Measurements from ENCODE around the gene MRPS23. TPM values are rescaled to one million over a fixed set of nuclear protein-coding genes. Genes with fewer than 3 reads are reported as not detected.

MRPS23 gene
- total RNA-seq, 4 donors from 2014 or later, result 5.9 to 12.1 (median 9.3) TPM

GRCh38 chr17:57838453-57838852 is 11.4 kb downstream of the MRPS23 start:
- TF ChIP-seq, protein P1, sequence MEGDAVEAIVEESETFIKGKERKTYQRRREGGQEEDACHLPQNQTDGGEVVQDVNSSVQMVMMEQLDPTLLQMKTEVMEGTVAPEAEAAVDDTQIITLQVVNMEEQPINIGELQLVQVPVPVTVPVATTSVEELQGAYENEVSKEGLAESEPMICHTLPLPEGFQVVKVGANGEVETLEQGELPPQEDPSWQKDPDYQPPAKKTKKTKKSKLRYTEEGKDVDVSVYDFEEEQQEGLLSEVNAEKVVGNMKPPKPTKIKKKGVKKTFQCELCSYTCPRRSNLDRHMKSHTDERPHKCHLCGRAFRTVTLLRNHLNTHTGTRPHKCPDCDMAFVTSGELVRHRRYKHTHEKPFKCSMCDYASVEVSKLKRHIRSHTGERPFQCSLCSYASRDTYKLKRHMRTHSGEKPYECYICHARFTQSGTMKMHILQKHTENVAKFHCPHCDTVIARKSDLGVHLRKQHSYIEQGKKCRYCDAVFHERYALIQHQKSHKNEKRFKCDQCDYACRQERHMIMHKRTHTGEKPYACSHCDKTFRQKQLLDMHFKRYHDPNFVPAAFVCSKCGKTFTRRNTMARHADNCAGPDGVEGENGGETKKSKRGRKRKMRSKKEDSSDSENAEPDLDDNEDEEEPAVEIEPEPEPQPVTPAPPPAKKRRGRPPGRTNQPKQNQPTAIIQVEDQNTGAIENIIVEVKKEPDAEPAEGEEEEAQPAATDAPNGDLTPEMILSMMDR (IDR thresholded peaks at IDR 0.05; ENCODE audit: low read depth), result no peak

- TF ChIP-seq, protein P1 (IDR thresholded peaks at IDR 0.05; ENCODE audit: low read depth), result no peak
These were observed 14.4 kb downstream of the MRPS23 start for GRCh38 chr17:57835333-57835900.

- TF ChIP-seq, protein P1 (IDR thresholded peaks at IDR 0.05; ENCODE audit: low read depth), result no peak
These were observed 15.6 kb downstream of the MRPS23 start for GRCh38 chr17:57834146-57834741.

DNA sequence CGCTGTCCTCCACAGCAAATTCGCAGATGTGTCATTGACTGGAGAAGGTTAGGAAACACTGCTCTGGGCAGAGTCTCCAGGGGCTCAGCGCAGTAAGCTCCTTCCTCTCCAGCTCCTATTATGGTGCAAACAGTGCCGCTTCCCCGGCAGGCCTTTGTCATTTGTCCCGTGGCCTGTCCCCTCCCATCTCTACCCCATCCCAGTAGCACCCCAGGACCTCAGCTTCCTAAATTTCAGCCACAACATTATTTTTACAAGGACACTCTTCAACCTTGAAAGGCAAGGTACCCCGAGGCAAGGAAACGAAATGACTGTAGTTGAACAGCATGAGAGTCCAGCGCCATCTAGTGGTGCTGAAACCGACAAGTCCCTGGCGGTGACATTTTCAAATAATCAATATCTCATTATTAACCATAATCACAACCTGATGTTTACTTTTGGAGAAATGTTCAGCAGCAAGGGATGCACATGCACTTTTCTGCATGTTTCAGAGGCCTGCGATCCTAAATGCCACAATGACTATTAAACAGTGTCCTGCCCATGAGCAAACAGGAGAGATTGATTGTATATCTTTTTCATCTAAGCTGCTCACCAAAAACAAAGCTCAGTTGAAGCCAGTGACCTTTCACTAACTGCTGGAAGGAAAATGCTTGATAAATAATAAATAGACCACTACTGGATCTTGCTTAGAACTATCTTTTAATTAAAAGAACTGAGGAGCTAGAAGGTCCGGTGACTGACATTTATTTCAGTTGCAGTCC is 16.5 kb downstream of the MRPS23 start:
- TF ChIP-seq, protein P1 (IDR thresholded peaks at IDR 0.05; ENCODE audit: low read depth), result no peak

DNA sequence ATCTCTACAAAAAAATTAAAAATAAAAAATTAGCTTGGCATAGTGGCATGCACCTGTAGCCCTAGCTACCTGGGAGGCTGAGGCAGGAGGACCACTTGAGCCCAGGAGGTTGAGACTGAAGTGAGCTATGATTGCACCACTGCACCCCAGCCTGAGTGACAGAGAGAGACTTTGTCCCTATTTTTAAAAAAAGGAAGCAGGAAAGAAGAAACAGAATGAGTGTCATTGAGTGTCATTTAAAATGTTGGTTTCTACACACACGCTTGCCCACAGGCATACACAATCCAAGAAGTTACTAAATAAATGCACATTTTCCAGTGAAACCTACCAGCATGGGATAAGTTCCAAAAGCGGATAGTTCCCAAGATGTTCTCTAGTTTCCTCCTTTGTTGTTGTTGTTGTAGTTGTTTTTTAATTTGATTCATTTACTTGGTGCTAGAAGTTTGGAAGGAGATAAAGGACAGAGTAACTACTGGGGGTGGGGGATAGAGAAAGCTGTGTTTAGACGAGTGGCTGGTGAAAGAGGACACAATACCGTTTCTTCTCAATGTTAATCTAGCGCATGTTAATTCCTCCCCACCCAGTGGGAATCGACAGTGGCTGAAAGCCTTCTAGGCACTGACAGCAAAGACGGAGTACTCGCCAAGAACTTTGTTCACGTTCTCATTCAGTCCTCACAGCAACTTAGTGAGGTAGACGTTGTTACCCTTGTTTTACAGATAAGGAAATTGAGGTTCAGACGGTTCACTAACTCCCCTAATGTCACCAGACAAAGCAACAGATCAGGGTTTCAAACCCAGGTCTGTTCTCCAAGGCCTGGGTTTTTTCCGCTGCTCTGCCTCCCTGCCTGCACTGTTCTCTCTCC is 17.3 kb downstream of the MRPS23 start:
- TF ChIP-seq, protein P1 (IDR thresholded peaks at IDR 0.05; ENCODE audit: low read depth), result no peak

DNA sequence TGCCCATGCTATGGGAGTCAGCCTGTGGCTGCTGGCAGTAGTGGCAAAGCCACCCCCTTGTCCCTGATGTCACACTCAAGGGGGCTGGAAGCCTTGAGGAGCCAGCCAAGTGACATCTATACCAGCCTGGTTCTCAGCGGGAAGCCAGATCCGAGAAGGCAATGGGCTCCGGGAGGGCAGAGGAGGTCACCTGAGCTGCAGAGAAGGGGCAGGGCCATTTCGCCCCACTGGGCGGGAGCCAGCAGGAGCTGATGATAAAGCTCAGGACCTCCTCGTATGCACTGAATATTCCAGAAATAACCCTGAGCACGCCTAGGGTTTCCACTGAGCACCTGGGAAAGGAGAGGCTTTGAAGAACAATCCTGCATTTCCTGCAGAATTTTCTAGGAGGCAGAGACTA is 19.0 kb downstream of the MRPS23 start:
- TF ChIP-seq, protein P1 (IDR thresholded peaks at IDR 0.05; ENCODE audit: low read depth), result no peak
